ENCODE results near the gene DNAH8. TPM values are rescaled to one million over a fixed set of nuclear protein-coding genes. Genes with fewer than 3 reads are reported as not detected.
A peak's percentile ranks its signal among the peaks of the same experiment; 100 is the strongest.

DNAH8 gene
- total RNA-seq, 1 experiment from 2014 or later, result not detected

DNA sequence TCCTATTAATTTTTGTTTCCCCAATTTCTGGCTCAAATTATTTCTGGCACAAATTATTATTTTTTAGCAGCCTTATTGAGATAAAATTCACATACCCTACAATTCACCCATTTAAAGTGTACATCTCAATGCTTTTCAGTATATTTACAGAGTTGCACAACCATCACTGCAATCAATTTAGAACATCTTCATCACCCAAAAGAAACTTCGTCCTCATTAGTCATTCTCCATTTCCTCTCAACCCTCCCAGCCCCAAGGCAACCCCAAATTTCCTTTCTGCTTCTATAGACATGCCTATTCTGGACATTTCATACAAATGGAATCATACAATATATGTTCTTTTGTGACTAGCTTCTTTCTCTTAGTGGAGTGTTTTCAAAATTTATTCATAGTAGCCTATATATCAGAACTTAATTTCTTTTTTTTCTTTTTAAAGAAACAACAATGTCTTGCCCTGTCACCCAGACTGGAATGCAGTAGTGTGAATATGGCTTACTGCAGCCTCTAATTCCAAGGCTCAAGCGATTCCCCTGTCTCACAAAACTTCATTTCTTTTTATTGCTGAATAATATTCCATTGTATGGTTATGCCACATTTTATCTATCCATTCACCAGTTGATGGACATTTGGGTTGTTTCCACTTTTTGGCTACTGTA, 84.5 kb downstream of the DNAH8 start:
- no TSS peak for BruUV-seq (replicated peaks)
- peak overlapping the region; percentile 8 for H3K27ac Mint-ChIP-seq (ENCODE audit: low read depth, unreplicated experiment)
- H3K36me3 Mint-ChIP-seq (ENCODE audit: insufficient read depth, unreplicated experiment), result no peaks in the 10 kb centered on the region
- no peak for TF ChIP-seq CTCF (IDR thresholded peaks at IDR 0.05; ENCODE audit: unreplicated experiment)
- H3K27me3 Mint-ChIP-seq (ENCODE audit: insufficient read depth, unreplicated experiment), result no peaks in the 10 kb centered on the region
- H3K4me3 Mint-ChIP-seq (ENCODE audit: unreplicated experiment), result no peak overlapping the region
- POLR2A ChIA-PET, result interaction anchor here (0.8 kb wide), 1 partner anchor 148 kb away, joined by 3 read pairs; no protein-coding TSS in a partner anchor
- H3K9me3 Mint-ChIP-seq (ENCODE audit: unreplicated experiment), result no peaks in the 10 kb centered on the region
- CTCF ChIA-PET, result interaction anchor here (0.6 kb wide), 1 partner anchor 929 kb away, joined by 4 read pairs; no protein-coding TSS in a partner anchor
- DNase-seq (ENCODE audit: unreplicated experiment), result peak; percentile 36
- peaks cover 23% of the 10 kb centered on the region for H3K4me1 Mint-ChIP-seq (ENCODE audit: insufficient read depth, unreplicated experiment)
- intact Hi-C loops (cut with micrococcal nuclease), result no loop called here

DNA sequence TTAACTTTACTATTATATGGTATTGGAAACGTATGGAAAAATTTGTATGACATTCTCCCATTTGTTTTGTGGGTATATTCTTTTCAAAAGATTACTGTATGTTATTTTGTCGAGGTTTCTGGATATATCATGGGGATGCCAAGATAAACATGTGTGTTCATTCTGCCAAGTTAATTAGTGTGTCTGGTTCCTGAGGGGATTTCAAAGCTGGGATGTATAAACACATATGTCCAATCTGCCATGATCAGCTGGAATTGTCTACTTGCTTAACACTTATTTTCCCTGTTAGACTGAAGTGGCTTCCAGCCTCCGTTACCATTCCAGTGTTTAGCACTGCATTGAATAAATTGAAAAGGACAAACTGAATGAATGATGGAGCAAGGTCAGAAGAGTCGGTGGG, 86.2 kb downstream of the DNAH8 start:
- no peak overlapping the region for H3K27ac Mint-ChIP-seq (ENCODE audit: low read depth, unreplicated experiment)
- ChIA-PET CTCF (interaction anchor here (1.1 kb wide), 1 partner anchor 28 kb away, joined by 3 read pairs; no protein-coding TSS in a partner anchor), POLR2A (interaction anchor here (0.7 kb wide), 1 partner anchor 61 kb away, joined by 3 read pairs; no protein-coding TSS in a partner anchor)
- no peak for DNase-seq (ENCODE audit: unreplicated experiment)
- intact Hi-C loops (cut with micrococcal nuclease), result no loop called here
- H3K36me3 Mint-ChIP-seq (ENCODE audit: insufficient read depth, unreplicated experiment), result no peaks in the 10 kb centered on the region
- no peaks in the 10 kb centered on the region for H3K27me3 Mint-ChIP-seq (ENCODE audit: insufficient read depth, unreplicated experiment)
- no peaks in the 10 kb centered on the region for H3K9me3 Mint-ChIP-seq (ENCODE audit: unreplicated experiment)
- peaks cover 23% of the 10 kb centered on the region for H3K4me1 Mint-ChIP-seq (ENCODE audit: insufficient read depth, unreplicated experiment)
- no peak overlapping the region for H3K4me3 Mint-ChIP-seq (ENCODE audit: unreplicated experiment)
- no TSS peak for BruUV-seq (replicated peaks)
- no peak for TF ChIP-seq CTCF (IDR thresholded peaks at IDR 0.05; ENCODE audit: unreplicated experiment)

- no peak for DNase-seq (ENCODE audit: unreplicated experiment)
- BruUV-seq (replicated peaks), result no TSS peak
- ChIA-PET POLR2A (interaction anchor here (1.0 kb wide), 1 partner anchor 28 kb away, joined by 5 read pairs; no protein-coding TSS in a partner anchor), CTCF (interaction anchor here (0.8 kb wide), 1 partner anchor 32 kb away, joined by 3 read pairs; no protein-coding TSS in a partner anchor)
- no peak for TF ChIP-seq CTCF (IDR thresholded peaks at IDR 0.05; ENCODE audit: unreplicated experiment)
- H3K27ac Mint-ChIP-seq (ENCODE audit: low read depth, unreplicated experiment), result no peak overlapping the region
- H3K4me3 Mint-ChIP-seq (ENCODE audit: unreplicated experiment), result no peak overlapping the region
- intact Hi-C loops (cut with micrococcal nuclease), result no loop called here
- H3K9me3 Mint-ChIP-seq (ENCODE audit: unreplicated experiment), result no peaks in the 10 kb centered on the region
- no peaks in the 10 kb centered on the region for H3K27me3 Mint-ChIP-seq (ENCODE audit: insufficient read depth, unreplicated experiment)
- H3K36me3 Mint-ChIP-seq (ENCODE audit: insufficient read depth, unreplicated experiment), result no peaks in the 10 kb centered on the region
- H3K4me1 Mint-ChIP-seq (ENCODE audit: insufficient read depth, unreplicated experiment), result peaks cover 28% of the 10 kb centered on the region
These were observed 87.4 kb downstream of the DNAH8 start for GRCh38 chr6:38802497-38802896.

- Mint-ChIP-seq H3K4me3 (ENCODE audit: unreplicated experiment) (no peak overlapping the region), H3K27me3 (ENCODE audit: insufficient read depth, unreplicated experiment) (no peaks in the 10 kb centered on the region), H3K36me3 (ENCODE audit: insufficient read depth, unreplicated experiment) (no peaks in the 10 kb centered on the region), H3K27ac (ENCODE audit: low read depth, unreplicated experiment) (no peak overlapping the region), H3K9me3 (ENCODE audit: unreplicated experiment) (no peaks in the 10 kb centered on the region), H3K4me1 (ENCODE audit: insufficient read depth, unreplicated experiment) (peaks cover 28% of the 10 kb centered on the region)
- CTCF ChIA-PET, result interaction anchor here (0.8 kb wide), 1 partner anchor 31 kb away, joined by 3 read pairs; no protein-coding TSS in a partner anchor
- no peak for DNase-seq (ENCODE audit: unreplicated experiment)
- intact Hi-C loops (cut with micrococcal nuclease), result no loop called here
- TF ChIP-seq CTCF (IDR thresholded peaks at IDR 0.05; ENCODE audit: unreplicated experiment), result no peak
- POLR2A ChIA-PET, result interaction anchor here (1.0 kb wide), 1 partner anchor 28 kb away, joined by 5 read pairs; no protein-coding TSS in a partner anchor
- no TSS peak for BruUV-seq (replicated peaks)
These were observed 88.0 kb downstream of the DNAH8 start for GRCh38 chr6:38803129-38803528.

Data from MCF 10A (cell line).